GM11168 (cell line): Measurements from ENCODE around the gene ONECUT1.

Source experiments
- in situ Hi-C: fragments of 300-500 bp; cut with MboI; formaldehyde crosslinking; loops from one replicate; pipeline ENCODE4 v1.12.0; 2022; ENCODE audit warnings: low sequenced_read_pairs; ENCODE audit not compliant: unreplicated experiment

Gene ONECUT1

GRCh38 chr15:52737720-52738119 lies 52.4 kb downstream of the ONECUT1 start:
- in situ Hi-C loops: loop anchor here (10.0 kb wide), 3 partner anchors 53 to 403 kb away; no protein-coding TSS in a partner anchor

GRCh38 chr15:52735231-52736089 lies 54.7 kb downstream of the ONECUT1 start:
- in situ Hi-C loops: loop anchor here (10.0 kb wide), 3 partner anchors 51 to 401 kb away; no protein-coding TSS in a partner anchor

DNA sequence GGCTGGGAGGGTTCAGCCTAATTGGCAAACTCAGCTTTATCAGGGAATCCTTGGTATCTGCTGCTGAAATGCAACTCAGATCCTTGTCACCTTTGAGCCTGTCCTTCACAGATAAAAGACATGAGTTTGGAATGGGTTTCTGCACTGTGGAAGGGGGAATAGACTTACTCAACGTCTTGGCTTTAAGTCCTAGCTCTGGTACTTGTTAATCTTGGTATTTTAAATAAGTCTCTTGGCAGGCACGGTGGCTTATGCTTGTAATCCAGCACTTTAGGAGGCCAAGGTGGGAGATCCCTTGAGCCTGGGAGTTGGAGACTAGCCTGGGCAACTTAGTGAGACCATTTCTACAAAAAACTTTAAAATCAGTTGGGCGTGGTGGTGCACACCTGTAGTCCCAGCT lies 55.8 kb downstream of the ONECUT1 start:
- in situ Hi-C loops: loop anchor here (10.0 kb wide), 3 partner anchors 50 to 400 kb away; no protein-coding TSS in a partner anchor

DNA sequence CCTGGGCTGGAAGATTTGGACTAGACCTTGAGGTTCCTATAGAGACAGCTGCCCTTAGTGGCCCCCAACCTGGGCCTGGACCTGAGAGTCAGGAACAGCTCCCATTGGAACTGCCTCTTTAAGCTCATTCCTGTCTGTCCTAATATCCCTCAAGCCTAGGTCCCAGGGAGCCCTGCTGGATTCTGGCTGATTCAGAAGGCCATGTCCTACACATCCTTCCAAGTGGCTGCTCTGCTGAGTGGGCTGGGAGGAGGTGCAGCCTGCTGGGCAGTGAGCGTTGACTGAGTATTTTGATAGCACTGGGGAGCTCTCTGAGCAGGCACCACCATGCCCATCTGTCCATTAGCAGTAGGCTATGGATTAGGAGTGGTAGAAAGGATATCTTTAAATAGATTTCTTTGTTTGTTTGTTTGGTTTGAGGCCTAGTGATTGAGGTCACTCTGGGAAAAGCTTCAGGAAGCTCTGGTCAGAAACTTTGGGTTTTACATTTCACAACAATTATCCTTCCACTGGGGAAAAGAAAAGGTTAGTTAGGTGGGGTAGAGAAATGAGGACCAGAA lies 56.4 kb downstream of the ONECUT1 start:
- in situ Hi-C loops: loop anchor here (10.0 kb wide), 3 partner anchors 49 to 399 kb away; no protein-coding TSS in a partner anchor

GRCh38 chr15:52733088-52733487 lies 57.0 kb downstream of the ONECUT1 start:
- in situ Hi-C loops: loop anchor here (10.0 kb wide), 3 partner anchors 48 to 398 kb away; no protein-coding TSS in a partner anchor

DNA sequence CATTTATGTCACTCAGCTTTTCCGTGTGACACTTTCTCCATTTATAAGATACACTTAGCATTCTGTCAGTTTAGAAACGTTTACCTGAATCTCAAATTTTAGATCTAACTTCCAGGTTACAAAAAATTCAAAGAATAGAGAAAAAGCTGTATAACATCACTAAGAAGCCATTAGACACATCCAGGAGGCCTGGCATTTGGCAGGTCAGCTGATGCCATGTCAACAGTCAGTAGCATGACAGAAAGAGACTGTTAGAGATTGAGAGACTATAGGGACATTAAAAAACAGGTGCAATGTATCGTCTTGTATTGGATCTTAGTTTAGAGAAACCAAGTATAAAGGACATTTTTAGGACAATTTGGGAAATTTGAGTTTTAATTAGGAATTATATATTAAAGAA lies 57.6 kb downstream of the ONECUT1 start:
- in situ Hi-C loops: loop anchor here (10.0 kb wide), 3 partner anchors 48 to 398 kb away; no protein-coding TSS in a partner anchor

- in situ Hi-C loops: loop anchor here (10.0 kb wide), 3 partner anchors 47 to 397 kb away; no protein-coding TSS in a partner anchor
These were observed 58.2 kb downstream of the ONECUT1 start for GRCh38 chr15:52731732-52732470.

DNA sequence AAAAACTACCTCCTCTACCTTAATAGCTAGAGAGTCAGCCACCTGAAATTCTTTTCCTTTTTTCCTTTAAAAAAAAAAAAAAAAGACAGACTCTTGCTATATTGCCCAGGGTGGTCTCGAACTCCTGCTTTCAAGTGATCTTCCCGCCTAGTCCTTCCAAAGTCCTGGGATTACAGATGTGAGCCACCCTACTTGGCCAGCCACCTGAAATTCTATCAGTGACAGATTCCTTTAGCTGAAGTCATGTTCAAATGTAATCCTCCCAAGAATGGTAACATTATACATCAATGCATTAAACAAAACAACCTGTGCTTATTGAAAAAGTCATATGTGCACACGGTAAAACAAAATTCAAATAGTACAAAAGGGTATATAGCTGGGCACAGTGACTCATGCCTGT lies 59.1 kb downstream of the ONECUT1 start:
- in situ Hi-C loops: loop anchor here (10.0 kb wide), 3 partner anchors 46 to 396 kb away; no protein-coding TSS in a partner anchor

GRCh38 chr15:52730594-52730993 lies 59.5 kb downstream of the ONECUT1 start:
- in situ Hi-C loops: loop anchor here (10.0 kb wide), 3 partner anchors 46 to 396 kb away; no protein-coding TSS in a partner anchor

DNA sequence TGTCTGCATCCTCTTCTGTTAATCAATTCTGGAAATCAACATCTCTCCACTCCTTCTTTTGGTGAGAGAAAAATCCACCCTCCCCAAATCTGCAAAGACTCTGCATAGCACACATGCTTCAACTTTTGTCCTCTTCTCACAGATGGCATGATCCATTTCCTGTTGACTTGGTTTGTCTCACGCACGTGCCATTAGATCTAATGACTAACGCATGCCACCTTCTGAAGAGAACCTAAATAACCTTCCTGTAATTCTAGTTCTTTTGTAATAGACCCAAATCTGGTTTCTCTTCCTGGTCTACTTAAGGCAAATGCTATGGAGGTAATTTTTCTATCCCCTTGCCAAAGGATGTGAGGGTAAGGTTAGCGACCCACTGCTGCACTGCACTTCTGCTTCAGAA lies 60.0 kb downstream of the ONECUT1 start:
- in situ Hi-C loops: loop anchor here (10.0 kb wide), 3 partner anchors 45 to 395 kb away; no protein-coding TSS in a partner anchor

DNA sequence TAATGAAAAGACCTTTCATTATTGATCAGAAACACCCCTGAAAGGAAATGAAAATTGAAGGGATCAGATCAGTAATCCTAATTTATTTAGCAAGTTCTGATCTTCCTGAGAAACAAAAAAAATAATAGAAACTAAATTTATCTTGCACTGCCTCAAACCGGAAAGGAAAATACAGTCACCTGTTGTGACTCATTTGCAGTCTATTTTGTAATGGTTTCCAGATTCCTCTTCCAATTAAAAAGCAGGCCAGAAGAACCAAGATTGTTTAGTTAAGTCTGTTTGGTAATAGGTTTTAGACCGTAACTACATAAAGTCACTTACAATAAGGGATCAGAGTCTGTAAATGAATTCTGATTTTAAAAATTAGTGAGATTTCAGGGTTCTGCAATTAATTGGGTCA lies 61.2 kb downstream of the ONECUT1 start:
- in situ Hi-C loops: no loop called here

GRCh38 chr15:52727815-52728214 lies 62.3 kb downstream of the ONECUT1 start:
- in situ Hi-C loops: no loop called here

- in situ Hi-C loops: no loop called here
These were observed 63.9 kb downstream of the ONECUT1 start for GRCh38 chr15:52726195-52726594.

GRCh38 chr15:52718551-52718950 lies 71.6 kb downstream of the ONECUT1 start:
- in situ Hi-C loops: no loop called here

GRCh38 chr15:52717924-52718323 lies 72.2 kb downstream of the ONECUT1 start:
- in situ Hi-C loops: no loop called here

- in situ Hi-C loops: no loop called here
These were observed 72.7 kb downstream of the ONECUT1 start for GRCh38 chr15:52717481-52717880.

- in situ Hi-C loops: no loop called here
These were observed 73.6 kb downstream of the ONECUT1 start for GRCh38 chr15:52716536-52716935.

DNA sequence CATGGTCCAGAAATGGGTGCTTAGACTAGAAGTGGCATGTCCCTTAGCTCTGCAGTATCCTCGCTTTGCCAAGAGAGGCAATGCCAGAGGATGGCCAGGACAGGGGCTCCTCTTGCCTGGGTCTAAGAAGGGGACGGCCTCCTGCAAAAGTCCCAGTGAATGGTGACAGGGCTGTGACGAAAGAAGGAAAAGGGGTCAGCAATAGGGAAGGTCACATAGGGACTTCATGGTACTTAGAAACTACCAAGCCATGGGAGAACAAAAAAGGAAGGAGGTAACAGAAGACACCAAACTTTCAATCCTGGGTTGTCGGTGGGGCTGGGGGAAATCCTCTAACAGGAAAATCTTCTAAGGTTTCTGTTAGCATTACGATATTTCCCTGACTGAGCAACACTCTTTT lies 74.7 kb downstream of the ONECUT1 start:
- in situ Hi-C loops: no loop called here

GRCh38 chr15:52714968-52715367 lies 75.2 kb downstream of the ONECUT1 start:
- in situ Hi-C loops: no loop called here

DNA sequence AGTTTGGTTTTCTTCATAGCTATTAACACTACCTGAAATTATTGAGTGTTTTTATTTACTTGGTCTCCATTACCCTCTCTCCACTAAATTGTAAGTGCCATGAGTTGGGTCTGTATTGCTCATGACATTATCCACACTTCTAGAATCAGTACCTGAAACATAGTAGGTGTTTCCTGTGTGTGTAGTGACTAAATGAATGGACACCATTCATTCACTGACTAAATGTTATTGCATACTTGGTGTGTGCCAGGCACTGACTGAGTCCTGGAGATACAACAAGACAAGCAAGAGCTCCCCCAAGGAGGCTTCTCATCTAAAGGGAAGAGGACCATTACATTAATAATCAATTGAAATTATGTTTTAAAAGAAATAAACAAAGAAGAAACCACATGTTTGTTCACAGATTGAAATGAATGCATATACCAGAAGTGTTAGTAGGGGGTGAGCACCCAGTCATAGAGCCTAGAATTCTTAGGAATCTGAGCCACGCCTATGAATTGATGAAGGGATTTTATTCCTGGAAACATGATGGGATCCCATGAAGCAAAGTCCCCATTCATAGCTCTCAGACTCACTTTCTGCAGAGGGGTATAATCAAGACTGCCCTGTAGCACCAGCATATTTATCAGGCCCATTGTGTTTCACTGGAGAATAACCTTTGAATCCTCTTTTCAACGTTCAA lies 79.3 kb downstream of the ONECUT1 start:
- in situ Hi-C loops: no loop called here
